ENCODE measurements around the gene MYB. TPM values are rescaled to one million over a fixed set of nuclear protein-coding genes. Genes with fewer than 3 reads are reported as not detected.
"Not testable (repeated sequence)": the region's sequence is repeated elsewhere in the genome, so short reads cannot be mapped to it uniquely, and the experiment has no call there.

The MYB gene
- total and polyA plus RNA-seq, 2 of the 8 experiments (the other 6 are each of a cell fraction or from before 2014, with no cell fraction given), result 4.0 to 7.6 TPM

GRCh38 chr6:135141728-135142127 is 39.4 kb upstream of the MYB start (continued):
- no peak for TF ChIP-seq CBX5 (IDR thresholded peaks at IDR 0.05; ENCODE audit: low read depth, low read length)
- TF ChIP-seq HDAC6 (IDR thresholded peaks at IDR 0.05; ENCODE audit: low read depth, low read length), result no peak
- TF ChIP-seq CBX8 (IDR thresholded peaks at IDR 0.05; ENCODE audit: borderline replicate concordance, low read depth, low read length), result no peak
- TF ChIP-seq SP4 (IDR thresholded peaks at IDR 0.05; ENCODE audit: low read length), result no peak

- H3K36me3 ChIP-seq (ENCODE audit: control insufficient read depth in 2 of 4, insufficient read depth in 4 of 4, low read length in 3 of 4); H2BK12ac ChIP-seq (ENCODE audit: low read depth, low read length); H2BK120ac ChIP-seq (replicated peaks; ENCODE audit: low read depth, low read length); H3K23me2 ChIP-seq (ENCODE audit: low read depth, low read length); H3K79me1 ChIP-seq (ENCODE audit: low read depth, low read length); H4K91ac ChIP-seq (replicated peaks; ENCODE audit: insufficient read length, low read length); H2BK20ac ChIP-seq (ENCODE audit: low read length); H3K56ac ChIP-seq (replicated peaks; ENCODE audit: insufficient read length, low read depth, low read length); H3K27me3 ChIP-seq (replicated peaks in 1 of 4; ENCODE audit: control insufficient read depth in 3 of 4, extremely low read depth in 1 of 4, insufficient read depth in 3 of 4, low read length in 3 of 4); H4K5ac ChIP-seq (ENCODE audit: insufficient read length, low read depth, low read length); H3K4me3 ChIP-seq (ENCODE audit: extremely low read depth in 1 of 4, insufficient read depth in 2 of 4, low read depth in 3 of 4, low read length in 4 of 4); H4K20me1 ChIP-seq (replicated peaks in 1 of 2; ENCODE audit: control insufficient read depth in 1 of 2, insufficient read depth in 2 of 2, low read length in 2 of 2); H3K4ac ChIP-seq (replicated peaks; ENCODE audit: insufficient read length, low read depth, low read length); H3K4me1 ChIP-seq (replicated peaks in 1 of 4; ENCODE audit: control insufficient read depth in 3 of 4, insufficient read depth in 4 of 4, low read length in 3 of 4); DNase-seq (ENCODE audit: low read depth in 1 of 2, low spot score in 2 of 2); H2AK5ac ChIP-seq (ENCODE audit: low read depth, low read length); H3K9me3 ChIP-seq (ENCODE audit: insufficient read depth in 2 of 2, low read depth in 1 of 2, low read length in 1 of 2); H3K9ac ChIP-seq (replicated peaks in 1 of 4; ENCODE audit: extremely low read depth in 1 of 4, low read depth in 3 of 4, low read length in 3 of 4); H3K18ac ChIP-seq (ENCODE audit: extremely low read depth, low read length); H2BK15ac ChIP-seq (ENCODE audit: low read length); H4K8ac ChIP-seq (ENCODE audit: extremely low read depth, insufficient read depth, low read length); H3K79me2 ChIP-seq (ENCODE audit: control insufficient read depth in 1 of 2, insufficient read depth in 2 of 2, low read length in 2 of 2); H3K4me2 ChIP-seq (ENCODE audit: insufficient read depth in 1 of 2, low read depth in 2 of 2, low read length in 2 of 2); H3K23ac ChIP-seq (ENCODE audit: insufficient read length); H3K27ac ChIP-seq (ENCODE audit: low read depth, low read length); H2BK5ac ChIP-seq (ENCODE audit: low read depth, low read length); FAIRE-seq; H3K14ac ChIP-seq (ENCODE audit: insufficient read length); POLR2A ChIA-PET (ENCODE audit: partially characterized antibody): not testable (repeated sequence)
- 100% methylated on average over 1 of the region's 1 CpG; no CpG with 5 or more reads in 1 of the 2 experiments for WGBS, 2 experiments (ENCODE audit: extremely low coverage in 1 of 2, insufficient coverage in 1 of 2, insufficient read length in 1 of 2, insufficient replicate concordance in 2 of 2, low coverage in 1 of 2, low lambda C conversion rate in 2 of 2, missing lambda C conversion rate in 1 of 2)
- peak overlapping the region; percentile 81; the same call in 1 of the 2 replicates for H2AFZ ChIP-seq (ENCODE audit: low read length)
- CTCF ChIA-PET (ENCODE audit: partially characterized antibody), result interaction anchor here (0.5 to 6.8 kb wide), 11 partner anchors 9 to 298 kb away, joined by 3 to 78 read pairs (median 6); no protein-coding TSS in a partner anchor
Observed at GRCh38 chr6:135142232-135142631, 38.9 kb upstream of the MYB start.

Data from H1 (cell line).